AG09309 (cell line): ENCODE measurements around the gene RSPO4.

Experiments
- DNase-seq: peaks from one replicate; pipeline ENCODE4 v3.0.0-alpha.2; 2010; ENCODE audit warnings: low read depth
- H3K4me3 ChIP-seq: 2 replicates; pipeline ENCODE4 v1.5.1; 2011; ENCODE audit warnings: mild to moderate bottlenecking, low read depth, low read length, moderate library complexity; ENCODE audit not compliant: control insufficient read depth
- TF ChIP-seq, protein P1 (sequence below): IDR thresholded peaks from 2 replicates; pipeline ENCODE4 v1.5.1; 2011; ENCODE audit warnings: mild to moderate bottlenecking, low read depth, low read length, inconsistent platforms; ENCODE audit not compliant: insufficient read depth, control insufficient read depth; ENCODE audit errors: missing control alignments

RSPO4 gene

DNA sequence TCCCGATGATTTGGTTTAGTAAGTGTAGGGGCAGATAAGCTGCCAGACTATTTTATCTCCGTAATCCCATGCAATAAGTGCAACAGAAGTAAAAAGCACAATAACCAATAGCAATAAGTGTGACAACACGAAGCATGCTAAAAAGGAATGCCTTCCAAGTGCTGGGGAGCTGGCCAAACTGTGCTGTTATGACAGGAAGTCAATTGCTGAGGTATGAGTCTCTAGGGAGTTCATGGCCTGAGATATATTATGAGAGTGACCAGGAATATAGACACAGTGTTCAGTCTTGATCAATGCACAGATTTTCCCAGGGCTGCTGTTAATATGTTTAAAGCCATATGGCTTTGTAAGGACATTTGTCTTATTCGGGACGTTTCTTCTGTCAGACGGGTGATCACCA, 75.4 kb downstream of the RSPO4 start:
- no peak for DNase-seq
- TF ChIP-seq, protein P1, sequence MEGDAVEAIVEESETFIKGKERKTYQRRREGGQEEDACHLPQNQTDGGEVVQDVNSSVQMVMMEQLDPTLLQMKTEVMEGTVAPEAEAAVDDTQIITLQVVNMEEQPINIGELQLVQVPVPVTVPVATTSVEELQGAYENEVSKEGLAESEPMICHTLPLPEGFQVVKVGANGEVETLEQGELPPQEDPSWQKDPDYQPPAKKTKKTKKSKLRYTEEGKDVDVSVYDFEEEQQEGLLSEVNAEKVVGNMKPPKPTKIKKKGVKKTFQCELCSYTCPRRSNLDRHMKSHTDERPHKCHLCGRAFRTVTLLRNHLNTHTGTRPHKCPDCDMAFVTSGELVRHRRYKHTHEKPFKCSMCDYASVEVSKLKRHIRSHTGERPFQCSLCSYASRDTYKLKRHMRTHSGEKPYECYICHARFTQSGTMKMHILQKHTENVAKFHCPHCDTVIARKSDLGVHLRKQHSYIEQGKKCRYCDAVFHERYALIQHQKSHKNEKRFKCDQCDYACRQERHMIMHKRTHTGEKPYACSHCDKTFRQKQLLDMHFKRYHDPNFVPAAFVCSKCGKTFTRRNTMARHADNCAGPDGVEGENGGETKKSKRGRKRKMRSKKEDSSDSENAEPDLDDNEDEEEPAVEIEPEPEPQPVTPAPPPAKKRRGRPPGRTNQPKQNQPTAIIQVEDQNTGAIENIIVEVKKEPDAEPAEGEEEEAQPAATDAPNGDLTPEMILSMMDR: no peak
- H3K4me3 ChIP-seq: no peak overlapping the region

DNA sequence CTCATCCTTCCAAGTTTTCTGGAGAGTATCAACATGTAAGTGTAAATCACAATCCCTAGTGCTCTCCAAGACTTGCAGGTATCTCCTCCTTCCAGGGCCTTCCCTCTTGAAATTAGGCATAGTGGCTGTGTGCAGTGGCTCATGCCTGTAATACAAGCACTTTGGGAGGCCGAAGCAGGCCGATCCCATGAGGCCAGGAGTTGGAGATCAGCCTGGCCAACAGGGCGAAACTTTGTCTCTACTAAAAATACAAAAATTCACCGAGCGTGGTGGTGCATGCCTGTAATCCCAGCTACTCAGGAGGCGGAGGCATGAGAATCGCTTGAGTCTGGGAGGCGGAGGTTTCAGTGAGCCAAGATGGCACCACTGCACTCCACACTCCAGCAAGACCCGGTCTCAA, 76.6 kb downstream of the RSPO4 start:
- DNase-seq: no peak
- no peak overlapping the region for H3K4me3 ChIP-seq
- TF ChIP-seq, protein P1: no peak

DNA sequence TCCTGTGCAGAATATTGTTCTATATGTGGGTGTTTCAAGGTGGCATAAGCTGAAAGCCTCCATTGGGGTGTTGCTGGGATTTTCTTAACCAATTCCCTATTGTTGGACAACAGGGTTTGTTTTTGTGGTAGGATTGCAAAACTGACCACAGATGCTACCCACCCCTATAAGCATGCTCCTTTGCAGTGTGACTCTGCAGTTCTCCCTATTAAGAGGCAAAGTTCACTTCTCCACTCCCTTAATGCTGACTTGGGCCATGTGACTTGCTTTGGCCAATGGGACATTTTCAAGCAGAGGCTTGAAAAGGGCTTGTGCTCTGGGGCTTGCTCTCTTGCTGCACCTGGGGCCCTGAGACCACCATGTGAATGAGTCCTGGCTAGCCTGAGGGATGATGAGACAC, 77.5 kb downstream of the RSPO4 start:
- TF ChIP-seq, protein P1: no peak
- H3K4me3 ChIP-seq: no peak overlapping the region
- no peak for DNase-seq

DNA sequence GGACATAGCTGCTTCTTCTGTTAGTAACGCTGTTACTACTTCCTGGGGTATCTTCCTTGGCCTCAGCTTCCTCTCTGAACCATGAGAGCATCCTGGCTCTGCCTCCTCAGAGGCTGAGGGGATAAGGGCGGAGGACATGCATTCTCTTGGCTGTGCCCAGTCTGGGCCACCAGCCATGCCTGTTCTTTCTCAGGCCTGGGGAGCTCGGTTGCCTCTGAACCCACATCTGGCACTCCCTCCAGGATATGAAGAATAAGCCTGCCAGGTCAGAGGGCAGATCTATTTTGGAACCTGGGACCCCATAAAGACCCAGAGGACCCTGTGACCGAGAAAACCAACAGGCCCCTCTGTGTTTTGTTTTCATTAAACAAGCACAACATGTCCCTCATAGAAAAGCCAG, 79.3 kb downstream of the RSPO4 start:
- TF ChIP-seq, protein P1: no peak
- no peak for DNase-seq
- H3K4me3 ChIP-seq: no peak overlapping the region

DNA sequence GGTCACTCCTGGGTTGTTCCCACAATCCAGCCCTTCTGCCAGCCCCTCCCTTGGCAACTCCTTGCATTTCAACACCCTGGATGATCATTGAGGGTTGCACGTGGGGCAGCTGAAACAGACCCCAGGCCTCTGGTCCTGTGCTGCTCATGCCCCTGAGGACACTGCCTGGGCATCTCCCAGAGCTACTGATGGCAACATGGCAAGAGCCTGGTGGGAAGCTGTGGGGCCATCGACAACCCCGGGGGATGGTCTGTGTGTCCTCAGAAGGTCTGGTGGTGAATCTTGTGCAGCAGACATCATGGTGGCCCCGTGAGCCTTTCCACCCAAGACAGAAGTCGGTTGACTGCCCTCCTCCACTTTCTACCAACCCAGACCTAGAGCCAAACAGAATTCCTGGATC, 81.0 kb downstream of the RSPO4 start:
- DNase-seq: no peak
- H3K4me3 ChIP-seq: no peak overlapping the region
- TF ChIP-seq, protein P1: no peak

DNA sequence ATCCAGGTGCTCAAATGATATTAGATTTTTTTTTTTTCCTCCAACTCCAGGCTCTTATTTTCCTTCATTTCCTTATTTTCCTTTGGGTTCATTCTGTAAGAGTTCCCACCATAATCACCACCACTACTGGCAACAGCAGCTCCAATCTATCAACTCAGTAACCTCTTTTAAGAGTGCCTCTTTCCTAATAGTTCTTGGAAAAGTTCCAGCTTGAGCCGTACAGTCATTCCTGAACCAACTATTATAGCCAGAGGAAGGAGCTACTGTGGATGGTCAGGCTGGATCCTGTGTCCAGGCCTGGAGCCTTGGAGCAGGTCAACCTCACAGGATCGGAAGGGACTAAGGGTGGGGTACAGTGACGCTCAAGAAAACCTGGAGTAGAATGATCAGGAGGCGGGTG, 81.8 kb downstream of the RSPO4 start:
- TF ChIP-seq, protein P1: no peak

DNA sequence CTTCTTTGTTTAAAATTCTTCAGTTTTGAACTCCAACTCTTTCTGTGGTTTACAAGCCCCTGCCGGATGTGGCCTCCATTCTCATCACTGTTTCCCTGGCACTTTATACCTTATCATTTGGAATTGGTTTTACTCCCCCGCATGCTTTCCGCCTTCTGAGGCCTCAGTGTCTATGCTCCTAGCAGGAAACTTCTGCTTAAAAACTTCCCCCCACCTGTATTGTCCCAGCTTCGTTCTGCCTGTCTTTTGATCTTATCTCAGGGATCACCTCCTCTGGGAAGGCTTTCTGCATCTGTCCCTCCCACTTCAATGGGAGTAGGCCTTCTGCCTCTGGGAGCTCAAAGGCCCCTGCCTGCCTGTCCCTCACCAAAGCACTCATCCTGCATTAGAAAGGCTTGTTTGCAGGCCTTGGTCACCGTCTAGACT, 82.6 kb downstream of the RSPO4 start:
- H3K4me3 ChIP-seq: no peak overlapping the region
- DNase-seq: no peak
- TF ChIP-seq, protein P1: no peak

More for the DNA sequence above, 81.8 kb downstream of the RSPO4 start:
- no peak overlapping the region for H3K4me3 ChIP-seq
- no peak for DNase-seq
